ENCODE measurements around the gene IQGAP2.
"Not testable (repeated sequence)": the region's sequence is repeated elsewhere in the genome, so short reads cannot be mapped to it uniquely, and the experiment has no call there.

Gene IQGAP2

GRCh38 chr5:76548525-76549229, 145.6 kb downstream of the IQGAP2 start:
- Histone ChIP-seq H3K27me3 (ENCODE audit: low read depth, low read length) (no peaks in the 10 kb centered on the region), H3K4me1 (ENCODE audit: control insufficient read depth in 1 of 2, insufficient read depth in 2 of 2, low read length in 2 of 2) (peaks cover 6 to 25% of the 10 kb centered on the region in 2 donors), H3K9me3 (ENCODE audit: control insufficient read depth in 1 of 2, low read length in 2 of 2) (no peaks in the 10 kb centered on the region), H3K36me3 (ENCODE audit: control insufficient read depth in 1 of 2, insufficient read depth in 2 of 2, low read length in 2 of 2) (no peaks in the 10 kb centered on the region), H3K27ac (ENCODE audit: low read length) (peak overlapping the region; percentile 79), H3K4me3 (ENCODE audit: low read depth in 1 of 2, low read length in 2 of 2) (no peak overlapping the region)

DNA sequence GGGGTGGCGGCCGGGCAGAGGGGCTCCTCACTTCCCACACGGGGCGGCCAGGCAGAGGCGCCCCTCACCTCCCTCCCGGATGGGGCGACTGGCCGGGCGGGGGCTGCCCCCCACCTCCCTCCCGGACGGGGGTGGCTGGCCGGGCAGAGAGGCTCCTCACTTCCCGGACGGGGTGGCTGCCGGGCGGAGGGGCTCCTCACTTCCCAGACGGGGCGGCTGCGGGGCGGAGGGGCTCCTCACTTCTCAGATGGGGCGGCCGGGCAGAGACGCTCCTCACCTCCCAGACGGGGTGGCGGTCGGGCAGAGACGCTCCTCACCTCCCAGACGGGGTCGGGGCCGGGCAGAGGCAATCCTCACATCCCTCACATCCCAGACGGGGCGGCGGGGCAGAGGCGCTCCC, 147.8 kb downstream of the IQGAP2 start:
- not testable (repeated sequence) for H3K27me3 ChIP-seq (ENCODE audit: low read depth, low read length); H3K27ac ChIP-seq (ENCODE audit: low read length); H3K36me3 ChIP-seq (ENCODE audit: control insufficient read depth in 1 of 2, insufficient read depth in 2 of 2, low read length in 2 of 2); H3K4me3 ChIP-seq (ENCODE audit: low read depth in 1 of 2, low read length in 2 of 2); H3K9me3 ChIP-seq (ENCODE audit: control insufficient read depth in 1 of 2, low read length in 2 of 2)
- H3K4me1 ChIP-seq (ENCODE audit: control insufficient read depth in 1 of 2, insufficient read depth in 2 of 2, low read length in 2 of 2), result peaks cover 3 to 19% of the 10 kb centered on the region in 2 donors

DNA sequence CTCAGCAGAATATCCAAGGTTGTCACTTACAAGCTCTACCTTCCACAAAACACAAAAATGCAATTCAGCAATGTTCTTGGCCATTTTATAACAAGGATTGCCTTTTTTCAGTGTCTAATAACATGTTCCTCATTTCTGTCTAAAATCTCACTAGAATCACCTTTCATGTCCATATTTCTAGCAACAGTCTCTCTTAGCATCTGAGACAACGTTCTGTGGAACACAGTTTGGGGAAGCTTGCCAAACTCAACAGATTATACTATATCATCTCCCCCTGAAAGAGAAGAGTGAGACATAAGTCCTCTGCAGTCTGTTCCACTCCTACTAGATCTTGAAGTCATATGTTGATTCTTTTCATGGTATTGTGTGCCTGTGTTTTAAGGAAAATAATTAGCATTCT, 149.5 kb downstream of the IQGAP2 start:
- Histone ChIP-seq H3K4me3 (ENCODE audit: low read depth in 1 of 2, low read length in 2 of 2) (no peak overlapping the region), H3K4me1 (ENCODE audit: control insufficient read depth in 1 of 2, insufficient read depth in 2 of 2, low read length in 2 of 2) (peaks cover 3 to 11% of the 10 kb centered on the region in 2 donors), H3K36me3 (ENCODE audit: control insufficient read depth in 1 of 2, insufficient read depth in 2 of 2, low read length in 2 of 2) (no peaks in the 10 kb centered on the region), H3K27ac (ENCODE audit: low read length) (no peak overlapping the region), H3K27me3 (ENCODE audit: low read depth, low read length) (no peaks in the 10 kb centered on the region), H3K9me3 (ENCODE audit: control insufficient read depth in 1 of 2, low read length in 2 of 2) (no peaks in the 10 kb centered on the region)

- no peaks in the 10 kb centered on the region for H3K9me3 ChIP-seq (ENCODE audit: control insufficient read depth in 1 of 2, low read length in 2 of 2)
- no peaks in the 10 kb centered on the region for H3K36me3 ChIP-seq (ENCODE audit: control insufficient read depth in 1 of 2, insufficient read depth in 2 of 2, low read length in 2 of 2)
- H3K4me3 ChIP-seq (ENCODE audit: low read depth in 1 of 2, low read length in 2 of 2), result no peak overlapping the region
- H3K27ac ChIP-seq (ENCODE audit: low read length), result no peak overlapping the region
- peaks cover 3 to 6% of the 10 kb centered on the region in 2 donors for H3K4me1 ChIP-seq (ENCODE audit: control insufficient read depth in 1 of 2, insufficient read depth in 2 of 2, low read length in 2 of 2)
- no peaks in the 10 kb centered on the region for H3K27me3 ChIP-seq (ENCODE audit: low read depth, low read length)
Measured at GRCh38 chr5:76553251-76553650, 150.2 kb downstream of the IQGAP2 start.

GRCh38 chr5:76555114-76555513, 152.0 kb downstream of the IQGAP2 start:
- Histone ChIP-seq H3K27me3 (ENCODE audit: low read depth, low read length) (no peaks in the 10 kb centered on the region), H3K27ac (ENCODE audit: low read length) (no peak overlapping the region), H3K36me3 (ENCODE audit: control insufficient read depth in 1 of 2, insufficient read depth in 2 of 2, low read length in 2 of 2) (no peaks in the 10 kb centered on the region), H3K4me1 (ENCODE audit: control insufficient read depth in 1 of 2, insufficient read depth in 2 of 2, low read length in 2 of 2) (no peaks in the 10 kb centered on the region), H3K9me3 (ENCODE audit: control insufficient read depth in 1 of 2, low read length in 2 of 2) (no peaks in the 10 kb centered on the region), H3K4me3 (ENCODE audit: low read depth in 1 of 2, low read length in 2 of 2) (no peak overlapping the region)

DNA sequence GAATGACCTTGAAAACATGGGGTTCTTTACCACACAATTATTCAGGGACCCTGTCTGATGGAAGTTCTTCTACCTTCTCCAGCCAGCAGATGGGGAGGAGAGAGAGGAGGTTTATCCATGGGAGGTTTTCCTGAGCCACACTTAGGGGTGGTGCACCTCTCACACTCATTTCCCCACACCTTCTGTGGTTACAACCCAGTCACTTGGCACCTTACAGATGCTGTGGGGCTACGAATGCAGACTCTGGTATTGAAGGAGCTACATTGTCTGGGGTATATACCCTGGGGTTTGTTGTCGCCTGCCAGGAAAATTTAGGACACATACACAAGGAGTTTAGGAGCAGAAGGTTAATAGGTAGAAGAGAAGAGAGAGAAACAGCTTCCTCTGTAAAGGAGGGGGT, 152.6 kb downstream of the IQGAP2 start:
- Histone ChIP-seq H3K27ac (ENCODE audit: low read length) (no peak overlapping the region), H3K4me1 (ENCODE audit: control insufficient read depth in 1 of 2, insufficient read depth in 2 of 2, low read length in 2 of 2) (no peaks in the 10 kb centered on the region), H3K4me3 (ENCODE audit: low read depth in 1 of 2, low read length in 2 of 2) (no peak overlapping the region), H3K36me3 (ENCODE audit: control insufficient read depth in 1 of 2, insufficient read depth in 2 of 2, low read length in 2 of 2) (no peaks in the 10 kb centered on the region), H3K9me3 (ENCODE audit: control insufficient read depth in 1 of 2, low read length in 2 of 2) (no peaks in the 10 kb centered on the region), H3K27me3 (ENCODE audit: low read depth, low read length) (no peaks in the 10 kb centered on the region)

- H3K36me3 ChIP-seq (ENCODE audit: control insufficient read depth in 1 of 2, insufficient read depth in 2 of 2, low read length in 2 of 2), result no peaks in the 10 kb centered on the region
- H3K27ac ChIP-seq (ENCODE audit: low read length), result no peak overlapping the region
- no peak overlapping the region for H3K4me3 ChIP-seq (ENCODE audit: low read depth in 1 of 2, low read length in 2 of 2)
Measured at GRCh38 chr5:76556511-76557221, 153.6 kb downstream of the IQGAP2 start.

DNA sequence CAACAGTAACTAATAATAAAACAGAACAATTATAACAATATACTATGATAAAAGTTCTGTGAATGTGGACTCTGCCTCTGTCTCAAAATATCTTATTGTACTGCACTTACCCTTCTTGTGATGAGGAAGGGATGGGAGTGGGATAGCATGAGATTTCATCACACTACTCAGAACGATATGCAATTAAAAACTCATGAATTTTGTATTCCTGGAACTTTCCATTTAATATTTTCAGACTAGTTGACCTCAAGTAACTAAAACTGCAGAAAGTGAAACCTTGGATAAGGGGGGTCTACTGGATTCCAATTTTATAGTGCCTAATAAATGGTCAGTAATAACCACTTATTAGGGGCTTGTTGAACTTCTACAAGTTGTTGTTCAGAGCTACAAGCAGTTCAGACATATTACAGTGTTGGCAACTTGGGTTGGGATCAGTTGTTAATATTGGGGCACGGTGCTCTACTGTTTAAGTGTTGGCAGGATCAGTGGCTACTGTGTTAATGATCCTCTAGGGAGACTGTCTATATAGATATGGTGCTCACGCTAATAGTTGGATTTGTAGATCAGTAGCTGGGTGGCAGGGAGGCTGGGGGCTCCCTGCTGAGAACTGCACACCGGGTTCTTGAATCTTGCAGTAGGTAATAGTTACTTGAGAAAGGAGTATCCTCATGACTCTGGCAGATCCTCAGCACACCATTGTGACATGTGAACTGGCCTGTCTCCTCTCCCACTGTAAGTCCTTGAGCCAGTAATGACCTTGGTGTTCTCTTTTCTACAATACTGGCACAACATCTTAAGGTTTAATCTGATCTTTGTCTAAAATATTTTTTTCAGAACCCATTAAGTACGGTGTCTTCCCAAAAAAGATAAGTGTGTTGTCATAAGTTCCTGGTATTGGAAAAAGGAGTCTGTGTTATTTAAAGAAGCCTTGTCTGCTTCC, 158.1 kb downstream of the IQGAP2 start:
- Histone ChIP-seq H3K27me3 (ENCODE audit: low read depth, low read length) (no peaks in the 10 kb centered on the region), H3K36me3 (ENCODE audit: control insufficient read depth in 1 of 2, insufficient read depth in 2 of 2, low read length in 2 of 2) (no peaks in the 10 kb centered on the region), H3K4me1 (ENCODE audit: control insufficient read depth in 1 of 2, insufficient read depth in 2 of 2, low read length in 2 of 2) (no peaks in the 10 kb centered on the region), H3K4me3 (ENCODE audit: low read depth in 1 of 2, low read length in 2 of 2) (no peak overlapping the region), H3K27ac (ENCODE audit: low read length) (no peak overlapping the region), H3K9me3 (ENCODE audit: control insufficient read depth in 1 of 2, low read length in 2 of 2) (no peaks in the 10 kb centered on the region)

More at GRCh38 chr5:76556511-76557221, 153.6 kb downstream of the IQGAP2 start:
- H3K27me3 ChIP-seq (ENCODE audit: low read depth, low read length), result no peaks in the 10 kb centered on the region
- H3K9me3 ChIP-seq (ENCODE audit: control insufficient read depth in 1 of 2, low read length in 2 of 2), result no peaks in the 10 kb centered on the region
- H3K4me1 ChIP-seq (ENCODE audit: control insufficient read depth in 1 of 2, insufficient read depth in 2 of 2, low read length in 2 of 2), result no peaks in the 10 kb centered on the region

- Histone ChIP-seq H3K9me3 (ENCODE audit: control insufficient read depth in 1 of 2, low read length in 2 of 2) (no peaks in the 10 kb centered on the region), H3K36me3 (ENCODE audit: control insufficient read depth in 1 of 2, insufficient read depth in 2 of 2, low read length in 2 of 2) (no peaks in the 10 kb centered on the region), H3K4me1 (ENCODE audit: control insufficient read depth in 1 of 2, insufficient read depth in 2 of 2, low read length in 2 of 2) (no peaks in the 10 kb centered on the region), H3K4me3 (ENCODE audit: low read depth in 1 of 2, low read length in 2 of 2) (no peak overlapping the region), H3K27ac (ENCODE audit: low read length) (no peak overlapping the region), H3K27me3 (ENCODE audit: low read depth, low read length) (no peaks in the 10 kb centered on the region)
Measured at GRCh38 chr5:76561959-76562358, 158.9 kb downstream of the IQGAP2 start.

GRCh38 chr5:76565009-76565408, 161.9 kb downstream of the IQGAP2 start:
- Histone ChIP-seq H3K27ac (ENCODE audit: low read length) (no peak overlapping the region), H3K36me3 (ENCODE audit: control insufficient read depth in 1 of 2, insufficient read depth in 2 of 2, low read length in 2 of 2) (no peaks in the 10 kb centered on the region), H3K4me1 (ENCODE audit: control insufficient read depth in 1 of 2, insufficient read depth in 2 of 2, low read length in 2 of 2) (no peaks in the 10 kb centered on the region)

DNA sequence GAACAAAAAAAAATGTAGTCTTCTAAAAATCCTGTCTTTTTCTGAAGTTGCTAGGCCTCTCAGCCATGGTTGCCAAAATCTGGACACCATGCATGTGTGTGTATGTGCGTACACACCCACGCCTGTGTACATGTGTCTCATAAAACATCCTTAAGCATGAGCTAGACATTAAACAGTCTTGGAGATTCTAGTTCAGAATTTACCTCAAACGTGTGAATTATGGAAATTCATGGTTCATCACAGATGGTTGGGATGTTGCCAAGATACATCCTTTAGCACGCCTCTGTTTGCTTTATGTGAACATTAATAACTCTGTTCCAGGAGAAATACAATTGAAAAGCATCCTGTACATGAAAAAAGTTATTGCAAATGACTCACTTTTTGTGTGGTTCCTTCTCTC, 167.1 kb downstream of the IQGAP2 start:
- Histone ChIP-seq H3K4me3 (ENCODE audit: low read depth in 1 of 2, low read length in 2 of 2) (no peak overlapping the region), H3K9me3 (ENCODE audit: control insufficient read depth in 1 of 2, low read length in 2 of 2) (no peaks in the 10 kb centered on the region), H3K27ac (ENCODE audit: low read length) (no peak overlapping the region), H3K36me3 (ENCODE audit: control insufficient read depth in 1 of 2, insufficient read depth in 2 of 2, low read length in 2 of 2) (peaks cover 0 to 4% of the 10 kb centered on the region in 2 donors), H3K4me1 (ENCODE audit: control insufficient read depth in 1 of 2, insufficient read depth in 2 of 2, low read length in 2 of 2) (no peaks in the 10 kb centered on the region), H3K27me3 (ENCODE audit: low read depth, low read length) (no peaks in the 10 kb centered on the region)

More at GRCh38 chr5:76565009-76565408, 161.9 kb downstream of the IQGAP2 start:
- H3K4me3 ChIP-seq (ENCODE audit: low read depth in 1 of 2, low read length in 2 of 2), result no peak overlapping the region
- H3K27me3 ChIP-seq (ENCODE audit: low read depth, low read length), result no peaks in the 10 kb centered on the region
- H3K9me3 ChIP-seq (ENCODE audit: control insufficient read depth in 1 of 2, low read length in 2 of 2), result no peaks in the 10 kb centered on the region

Measured in muscle layer of duodenum (tissue), 2 donors.